Measurements from ENCODE around the gene SLC16A9. TPM values are rescaled to one million over a fixed set of nuclear protein-coding genes. Genes with fewer than 3 reads are reported as not detected.
"Not testable (repeated sequence)": the region's sequence is repeated elsewhere in the genome, so short reads cannot be mapped to it uniquely, and the experiment has no call there.

Gene SLC16A9
- total RNA-seq, 2 experiments from 2014 or later = 1.2 to 1.3 TPM

- TF ChIP-seq CTCF (IDR thresholded peaks at IDR 0.05) = no peak
- no peaks in the 10 kb centered on the region for H3K36me3 Mint-ChIP-seq (ENCODE audit: low read depth)
- peaks cover 3% of the 10 kb centered on the region for H3K9me3 Mint-ChIP-seq
- POLR2A ChIA-PET = no interaction called here
- CTCF ChIA-PET = no interaction called here
- no peak for DNase-seq
- H3K4me1 Mint-ChIP-seq (ENCODE audit: low read depth) = no peaks in the 10 kb centered on the region
- no peak overlapping the region for H3K4me3 Mint-ChIP-seq
- intact Hi-C loops (cut with micrococcal nuclease) = no loop called here
- peaks cover 4% of the 10 kb centered on the region for H3K27me3 Mint-ChIP-seq
- ATAC-seq = no peak
- H3K27ac Mint-ChIP-seq = no peak overlapping the region
These were observed 31.9 kb upstream of the SLC16A9 start for GRCh38 chr10:59741583-59741982.

- intact Hi-C loops (cut with micrococcal nuclease) = no loop called here
- Mint-ChIP-seq H3K27me3 (peaks cover 2% of the 10 kb centered on the region), H3K4me1 (ENCODE audit: low read depth) (no peaks in the 10 kb centered on the region)
These were observed 31.4 kb upstream of the SLC16A9 start for GRCh38 chr10:59741048-59741447.

GRCh38 chr10:59736749-59737148, 27.1 kb upstream of the SLC16A9 start:
- ChIA-PET POLR2A (no interaction called here), CTCF (no interaction called here)
- H3K27ac Mint-ChIP-seq = no peak overlapping the region
- H3K4me1 Mint-ChIP-seq (ENCODE audit: low read depth) = peaks cover 3% of the 10 kb centered on the region
- DNase-seq = no peak
- intact Hi-C loops (cut with micrococcal nuclease) = no loop called here
- no peaks in the 10 kb centered on the region for H3K36me3 Mint-ChIP-seq (ENCODE audit: low read depth)
- peaks cover 4% of the 10 kb centered on the region for H3K27me3 Mint-ChIP-seq
- no peak overlapping the region for H3K4me3 Mint-ChIP-seq
- no peak for TF ChIP-seq CTCF (IDR thresholded peaks at IDR 0.05)
- no peak for ATAC-seq
- H3K9me3 Mint-ChIP-seq = no peaks in the 10 kb centered on the region

More at GRCh38 chr10:59741048-59741447, 31.4 kb upstream of the SLC16A9 start:
- POLR2A ChIA-PET = no interaction called here
- no peak for DNase-seq
- no peak for TF ChIP-seq CTCF (IDR thresholded peaks at IDR 0.05)
- Mint-ChIP-seq H3K36me3 (ENCODE audit: low read depth) (no peaks in the 10 kb centered on the region), H3K4me3 (no peak overlapping the region), H3K27ac (no peak overlapping the region), H3K9me3 (peaks cover 3% of the 10 kb centered on the region)
- CTCF ChIA-PET = no interaction called here
- ATAC-seq = no peak

- Mint-ChIP-seq H3K4me1 (ENCODE audit: low read depth) (peaks cover 3% of the 10 kb centered on the region), H3K27ac (no peak overlapping the region), H3K36me3 (ENCODE audit: low read depth) (no peaks in the 10 kb centered on the region), H3K9me3 (no peaks in the 10 kb centered on the region), H3K4me3 (no peak overlapping the region), H3K27me3 (peaks cover 4% of the 10 kb centered on the region)
- POLR2A ChIA-PET = no interaction called here
- TF ChIP-seq CTCF (IDR thresholded peaks at IDR 0.05) = no peak
- intact Hi-C loops (cut with micrococcal nuclease) = no loop called here
- no peak for DNase-seq
- CTCF ChIA-PET = no interaction called here
- no peak for ATAC-seq
These were observed 25.6 kb upstream of the SLC16A9 start for GRCh38 chr10:59735296-59735695.

- TF ChIP-seq CTCF (IDR thresholded peaks at IDR 0.05) = no peak
- intact Hi-C loops (cut with micrococcal nuclease) = no loop called here
- Mint-ChIP-seq H3K9me3 (no peaks in the 10 kb centered on the region), H3K27me3 (peaks cover 4% of the 10 kb centered on the region), H3K36me3 (ENCODE audit: low read depth) (no peaks in the 10 kb centered on the region), H3K27ac (no peak overlapping the region), H3K4me3 (no peak overlapping the region), H3K4me1 (ENCODE audit: low read depth) (peaks cover 3% of the 10 kb centered on the region)
- ATAC-seq (no peak), DNase-seq (no peak)
- POLR2A ChIA-PET = interaction anchor here (0.6 kb wide), 1 partner anchor 16 kb away, joined by 3 read pairs; no protein-coding TSS in a partner anchor
- CTCF ChIA-PET = no interaction called here
These were observed 24.4 kb upstream of the SLC16A9 start for GRCh38 chr10:59734014-59734462.

DNA sequence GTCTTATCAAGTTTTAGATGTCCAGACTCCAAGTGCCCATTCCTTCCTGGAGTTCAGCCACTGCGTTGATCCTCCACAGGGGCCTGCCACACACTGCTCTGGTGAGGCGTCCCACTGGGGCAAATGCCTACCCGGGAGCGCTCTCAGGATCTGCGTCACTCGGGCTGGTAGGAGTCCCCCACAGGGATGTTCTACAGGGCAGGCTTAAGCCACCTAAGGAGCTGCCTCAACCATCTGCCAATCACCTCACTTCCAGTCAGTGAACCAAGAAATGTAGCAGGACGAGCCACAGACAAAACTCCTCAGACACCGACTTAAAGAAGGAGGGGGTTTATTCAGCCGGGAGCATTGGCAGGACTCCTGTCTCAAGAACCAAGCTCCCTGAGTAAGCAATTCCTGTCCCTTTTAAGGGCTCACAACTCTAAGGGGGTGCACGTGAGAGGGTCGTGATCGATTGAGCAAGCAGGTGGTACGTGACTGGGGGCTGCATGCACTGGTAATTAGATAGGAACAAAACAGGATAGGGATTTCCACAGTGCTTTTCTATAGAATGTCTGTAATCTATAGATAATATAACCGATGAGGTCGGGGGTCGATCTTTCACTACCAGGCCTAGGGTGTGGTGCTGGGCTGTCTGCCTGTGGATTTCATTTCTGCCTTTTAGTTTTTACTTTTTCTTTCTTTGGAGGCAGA, 23.8 kb upstream of the SLC16A9 start:
- POLR2A ChIA-PET; H3K4me1 Mint-ChIP-seq (ENCODE audit: low read depth); H3K9me3 Mint-ChIP-seq; H3K27ac Mint-ChIP-seq; H3K36me3 Mint-ChIP-seq (ENCODE audit: low read depth); intact Hi-C loops (cut with micrococcal nuclease); DNase-seq; H3K27me3 Mint-ChIP-seq; ATAC-seq; CTCF ChIA-PET; H3K4me3 Mint-ChIP-seq: not testable (repeated sequence)

GRCh38 chr10:59732849-59733248, 23.2 kb upstream of the SLC16A9 start:
- DNase-seq; ATAC-seq; H3K27ac Mint-ChIP-seq; H3K9me3 Mint-ChIP-seq; H3K4me1 Mint-ChIP-seq (ENCODE audit: low read depth); POLR2A ChIA-PET; H3K27me3 Mint-ChIP-seq; CTCF ChIA-PET; H3K36me3 Mint-ChIP-seq (ENCODE audit: low read depth); H3K4me3 Mint-ChIP-seq; intact Hi-C loops (cut with micrococcal nuclease): not testable (repeated sequence)

- H3K9me3 Mint-ChIP-seq; intact Hi-C loops (cut with micrococcal nuclease); H3K27me3 Mint-ChIP-seq; H3K36me3 Mint-ChIP-seq (ENCODE audit: low read depth); H3K4me3 Mint-ChIP-seq; DNase-seq; ATAC-seq; CTCF ChIA-PET; H3K4me1 Mint-ChIP-seq (ENCODE audit: low read depth); H3K27ac Mint-ChIP-seq; POLR2A ChIA-PET: not testable (repeated sequence)
These were observed 19.5 kb upstream of the SLC16A9 start for GRCh38 chr10:59729167-59729566.

All from activated CD8-positive, alpha-beta T cell treated with anti-CD3 and anti-CD28 coated beads for 36 hours (primary cell).